ENCODE measurements around the gene LTA4H.

Gene LTA4H

GRCh38 chr12:96061323-96061722, 25.9 kb upstream of the LTA4H start:
- in situ Hi-C loops (cut with MboI; ENCODE audit: low sequenced_read_pairs) = loop anchor here (10.0 to 25.0 kb wide), 3 partner anchors 63 to 451 kb away; no protein-coding TSS in a partner anchor

GRCh38 chr12:96060041-96060440, 24.7 kb upstream of the LTA4H start:
- in situ Hi-C loops (cut with MboI; ENCODE audit: low sequenced_read_pairs) = loop anchor here (10.0 to 25.0 kb wide), 3 partner anchors 65 to 452 kb away; no protein-coding TSS in a partner anchor

- in situ Hi-C loops (cut with MboI; ENCODE audit: low sequenced_read_pairs) = loop anchor here (25.0 kb wide), 1 partner anchor 454 kb away; no protein-coding TSS in a partner anchor
Measured at GRCh38 chr12:96057986-96058553, 22.7 kb upstream of the LTA4H start.

GRCh38 chr12:96056646-96057455, 21.5 kb upstream of the LTA4H start:
- in situ Hi-C loops (cut with MboI; ENCODE audit: low sequenced_read_pairs) = loop anchor here (25.0 kb wide), 1 partner anchor 455 kb away; no protein-coding TSS in a partner anchor

GRCh38 chr12:96054244-96054610, 18.8 kb upstream of the LTA4H start:
- in situ Hi-C loops (cut with MboI; ENCODE audit: low sequenced_read_pairs) = loop anchor here (25.0 kb wide), 1 partner anchor 458 kb away; no protein-coding TSS in a partner anchor

GRCh38 chr12:96053476-96054243, 18.3 kb upstream of the LTA4H start:
- in situ Hi-C loops (cut with MboI; ENCODE audit: low sequenced_read_pairs) = loop anchor here (25.0 kb wide), 1 partner anchor 459 kb away; no protein-coding TSS in a partner anchor

GRCh38 chr12:96051756-96052485, 16.5 kb upstream of the LTA4H start:
- in situ Hi-C loops (cut with MboI; ENCODE audit: low sequenced_read_pairs) = loop anchor here (25.0 kb wide), 1 partner anchor 460 kb away; no protein-coding TSS in a partner anchor

GRCh38 chr12:96050139-96050538, 14.8 kb upstream of the LTA4H start:
- in situ Hi-C loops (cut with MboI; ENCODE audit: low sequenced_read_pairs) = loop anchor here (25.0 kb wide), 1 partner anchor 462 kb away; no protein-coding TSS in a partner anchor

- in situ Hi-C loops (cut with MboI; ENCODE audit: low sequenced_read_pairs) = no loop called here
Measured at GRCh38 chr12:96049101-96049500, 13.7 kb upstream of the LTA4H start.

- in situ Hi-C loops (cut with MboI; ENCODE audit: low sequenced_read_pairs) = no loop called here
Measured at GRCh38 chr12:96048393-96048969, 13.1 kb upstream of the LTA4H start.

- in situ Hi-C loops (cut with MboI; ENCODE audit: low sequenced_read_pairs) = no loop called here
Measured at GRCh38 chr12:96047229-96048211, 12.1 kb upstream of the LTA4H start.

- in situ Hi-C loops (cut with MboI; ENCODE audit: low sequenced_read_pairs) = no loop called here
Measured at GRCh38 chr12:96046543-96047228, 11.3 kb upstream of the LTA4H start.

GRCh38 chr12:96045566-96045965, 10.2 kb upstream of the LTA4H start:
- in situ Hi-C loops (cut with MboI; ENCODE audit: low sequenced_read_pairs) = no loop called here

GRCh38 chr12:96044943-96045290, 9.5 kb upstream of the LTA4H start:
- in situ Hi-C loops (cut with MboI; ENCODE audit: low sequenced_read_pairs) = no loop called here

GRCh38 chr12:96044017-96044942, 8.9 kb upstream of the LTA4H start:
- in situ Hi-C loops (cut with MboI; ENCODE audit: low sequenced_read_pairs) = no loop called here

- in situ Hi-C loops (cut with MboI; ENCODE audit: low sequenced_read_pairs) = no loop called here
Measured at GRCh38 chr12:96041181-96041580, 5.8 kb upstream of the LTA4H start.
